Gastroesophageal sphincter (tissue), 3 donors: Measurements from ENCODE around the gene C19orf44.
"Not testable (repeated sequence)": the region's sequence is repeated elsewhere in the genome, so short reads cannot be mapped to it uniquely, and the experiment has no call there.

Source experiments
- CTCF ChIP-seq, 4 experiments: fragments of 200-600 bp in 2 of 4; fragments of 450-650 bp in 2 of 4; sonication (generic) in 1 of 4; IDR thresholded peaks; one replicate each; pipeline ENCODE4 v1.5.1; 2017 to 2019; ENCODE audit warnings: antibody characterized with exemption in 4 of 4, mild to moderate bottlenecking in 2 of 4, moderate library complexity in 2 of 4
- EP300 ChIP-seq: sonication (generic); formaldehyde crosslinking; IDR thresholded peaks from one replicate; pipeline ENCODE4 v1.6.1; 2017; ENCODE audit warnings: antibody characterized with exemption, mild to moderate bottlenecking
- POLR2A ChIP-seq, 2 donors: fragments of 450-650 bp; IDR thresholded peaks; one replicate each; pipeline ENCODE4 v1.6.1; 2017; ENCODE audit warnings: antibody characterized with exemption in 2 of 2, mild to moderate bottlenecking in 2 of 2, moderate library complexity in 1 of 2
- POLR2AphosphoS5 ChIP-seq: sonication (generic); formaldehyde crosslinking; IDR thresholded peaks from one replicate; pipeline ENCODE4 v1.6.1; 2017; ENCODE audit warnings: antibody characterized with exemption

- TF ChIP-seq CTCF (IDR thresholded peaks at IDR 0.05); POLR2A (IDR thresholded peaks at IDR 0.05); POLR2AphosphoS5; EP300: not testable (repeated sequence)
Measured at GRCh38 chr19:16486476-16486875, 9.7 kb upstream of the C19orf44 start.
